ENCODE results near the gene IER2. TPM values are rescaled to one million over a fixed set of nuclear protein-coding genes. Genes with fewer than 3 reads are reported as not detected.

The IER2 gene
- polyA plus RNA-seq, 1 donor from 2014 or later, result 23.3 TPM

GRCh38 chr19:13109361-13110098, 40.7 kb upstream of the IER2 start:
- Histone ChIP-seq H3F3A (ENCODE audit: insufficient read depth, low read length, poor library complexity, severe bottlenecking) (no peaks in the 10 kb centered on the region), H3K79me2 (replicated peaks; ENCODE audit: insufficient read depth, low read length) (no peaks in the 10 kb centered on the region), H3K36me3 (ENCODE audit: insufficient read depth, low read length) (no peaks in the 10 kb centered on the region), H3K27me3 (ENCODE audit: insufficient read depth, low read depth, low read length) (no peaks in the 10 kb centered on the region), H3K9me2 (ENCODE audit: insufficient read depth, low read length) (no peaks in the 10 kb centered on the region), H4K20me1 (ENCODE audit: insufficient read depth) (no peaks in the 10 kb centered on the region), H3K27ac (ENCODE audit: low read length) (no peak overlapping the region), H3K9ac (ENCODE audit: low read length) (no peak overlapping the region), H2AFZ (ENCODE audit: low read depth, low read length) (no peak overlapping the region), H3K4me3 (ENCODE audit: low read length) (no peak overlapping the region), H3K9me3 (ENCODE audit: low read length) (no peaks in the 10 kb centered on the region), H3K4me2 (ENCODE audit: low read length) (no peak overlapping the region)
- no peak for TF ChIP-seq SMC3 (conservative IDR thresholded peaks at IDR 0.05; ENCODE audit: poor library complexity)
- no peak for TF ChIP-seq POLR2AphosphoS5 (IDR thresholded peaks at IDR 0.05)
- no peak for TF ChIP-seq REST (IDR thresholded peaks at IDR 0.05; ENCODE audit: borderline replicate concordance)
- TF ChIP-seq EZH2 (IDR thresholded peaks at IDR 0.05; ENCODE audit: borderline replicate concordance, insufficient read depth, low read length, poor library complexity, severe bottlenecking), result no peak
- no peak for TF ChIP-seq CTCF (IDR thresholded peaks at IDR 0.05; ENCODE audit: poor library complexity, severe bottlenecking)
- no peak for TF ChIP-seq RAD21 (conservative IDR thresholded peaks at IDR 0.05)
- TF ChIP-seq MXI1 (conservative IDR thresholded peaks at IDR 0.05; ENCODE audit: poor library complexity, severe bottlenecking), result no peak
- no peak for TF ChIP-seq EP300 (conservative IDR thresholded peaks at IDR 0.05; ENCODE audit: poor library complexity, severe bottlenecking)
- no peak for TF ChIP-seq TAF1 (IDR thresholded peaks at IDR 0.05; ENCODE audit: low read depth)

- Histone ChIP-seq H2AFZ (ENCODE audit: low read depth, low read length) (no peak overlapping the region), H3K27ac (ENCODE audit: low read length) (no peak overlapping the region), H3K36me3 (ENCODE audit: insufficient read depth, low read length) (no peaks in the 10 kb centered on the region), H3K9me3 (ENCODE audit: low read length) (no peaks in the 10 kb centered on the region), H3K4me2 (ENCODE audit: low read length) (no peak overlapping the region), H3F3A (ENCODE audit: insufficient read depth, low read length, poor library complexity, severe bottlenecking) (no peaks in the 10 kb centered on the region), H3K9ac (ENCODE audit: low read length) (no peak overlapping the region), H3K79me2 (replicated peaks; ENCODE audit: insufficient read depth, low read length) (no peaks in the 10 kb centered on the region), H4K20me1 (ENCODE audit: insufficient read depth) (no peaks in the 10 kb centered on the region), H3K9me2 (ENCODE audit: insufficient read depth, low read length) (no peaks in the 10 kb centered on the region), H3K27me3 (ENCODE audit: insufficient read depth, low read depth, low read length) (no peaks in the 10 kb centered on the region), H3K4me3 (ENCODE audit: low read length) (no peak overlapping the region)
- no peak for TF ChIP-seq EZH2 (IDR thresholded peaks at IDR 0.05; ENCODE audit: borderline replicate concordance, insufficient read depth, low read length, poor library complexity, severe bottlenecking)
- no peak for TF ChIP-seq CTCF (IDR thresholded peaks at IDR 0.05; ENCODE audit: poor library complexity, severe bottlenecking)
- no peak for TF ChIP-seq RAD21 (conservative IDR thresholded peaks at IDR 0.05)
- TF ChIP-seq TAF1 (IDR thresholded peaks at IDR 0.05; ENCODE audit: low read depth), result no peak
Measured at GRCh38 chr19:13110099-13110610, 40.1 kb upstream of the IER2 start.
